Endothelial cell of umbilical vein (primary cell): ENCODE results near the gene KAZN.

Experiments used
- EZH2 ChIP-seq: IDR thresholded peaks from 2 replicates; pipeline ENCODE4 v1.6.1; 2012; ENCODE audit warnings: borderline replicate concordance, low read depth, mild to moderate bottlenecking, moderate library complexity, low read length, inconsistent platforms; ENCODE audit not compliant: severe bottlenecking
- FOS ChIP-seq: IDR thresholded peaks from 2 replicates; pipeline ENCODE4 v1.6.1; 2011; ENCODE audit warnings: mild to moderate bottlenecking, low read length, moderate library complexity, borderline replicate concordance; ENCODE audit not compliant: insufficient read depth
- GATA2 ChIP-seq: IDR thresholded peaks from 2 replicates; pipeline ENCODE4 v1.7.0; 2011; ENCODE audit warnings: low read depth, mild to moderate bottlenecking, moderate library complexity, mixed read lengths, low read length; ENCODE audit not compliant: insufficient read length, insufficient read depth
- JUN ChIP-seq: IDR thresholded peaks from 2 replicates; pipeline ENCODE4 v1.6.1; 2011; ENCODE audit warnings: borderline replicate concordance, low read depth; ENCODE audit not compliant: insufficient read length, insufficient read depth
- MYC ChIP-seq: IDR thresholded peaks from one replicate; pipeline ENCODE4 v1.6.1; 2011; ENCODE audit warnings: mild to moderate bottlenecking, low read depth, low read length
- POLR2A ChIP-seq: IDR thresholded peaks from 2 replicates; pipeline ENCODE4 v1.6.1; 2012; ENCODE audit warnings: low read depth, mild to moderate bottlenecking, control low read depth, low read length
- POLR2AphosphoS5 ChIP-seq: IDR thresholded peaks from 2 replicates; pipeline ENCODE4 v1.6.1; 2012; ENCODE audit warnings: low read depth, mild to moderate bottlenecking, control low read depth, low read length, moderate library complexity; ENCODE audit not compliant: insufficient read depth
- TF ChIP-seq, protein P1 (sequence below), 2 donors: IDR thresholded peaks; 1 replicate in 1 of 2; 2 replicates in 1 of 2; pipeline ENCODE4 v1.5.1; 2011; ENCODE audit warnings: low read length in 2 of 2, mild to moderate bottlenecking in 2 of 2, moderate library complexity in 2 of 2, control low read depth in 1 of 2, inconsistent platforms in 1 of 2, low read depth in 1 of 2; ENCODE audit not compliant: insufficient read depth in 1 of 2; ENCODE audit errors: extremely low read depth in 1 of 2
- TF ChIP-seq, protein P2 (sequence below): IDR thresholded peaks from 2 replicates; pipeline ENCODE4 v1.6.1; 2011; ENCODE audit not compliant: insufficient read depth, insufficient read length

DNA sequence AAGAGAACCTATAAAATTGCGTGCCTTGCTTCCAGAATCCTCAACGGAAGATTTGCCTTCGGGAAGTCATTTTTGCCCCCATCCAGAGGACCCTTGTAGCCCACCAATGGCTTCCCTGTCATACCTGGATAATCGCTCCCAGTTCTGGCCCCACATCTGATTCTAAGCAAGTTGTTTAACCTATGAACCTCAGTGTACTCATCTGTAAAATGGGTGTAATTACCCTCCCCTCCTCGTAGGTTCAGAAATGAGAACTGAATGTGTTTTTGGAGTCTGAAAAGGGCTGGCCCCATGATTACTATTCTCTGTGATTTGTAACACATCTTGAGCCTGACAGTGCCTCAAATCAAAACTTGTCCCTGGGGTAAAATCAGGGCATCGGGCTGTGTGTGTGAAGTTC is 473.5 kb downstream of the KAZN start:
- TF ChIP-seq POLR2A (no peak), POLR2AphosphoS5 (no peak), MYC (no peak), EZH2 (no peak), JUN (no peak), GATA2 (no peak), FOS (no peak)
- TF ChIP-seq, protein P1, sequence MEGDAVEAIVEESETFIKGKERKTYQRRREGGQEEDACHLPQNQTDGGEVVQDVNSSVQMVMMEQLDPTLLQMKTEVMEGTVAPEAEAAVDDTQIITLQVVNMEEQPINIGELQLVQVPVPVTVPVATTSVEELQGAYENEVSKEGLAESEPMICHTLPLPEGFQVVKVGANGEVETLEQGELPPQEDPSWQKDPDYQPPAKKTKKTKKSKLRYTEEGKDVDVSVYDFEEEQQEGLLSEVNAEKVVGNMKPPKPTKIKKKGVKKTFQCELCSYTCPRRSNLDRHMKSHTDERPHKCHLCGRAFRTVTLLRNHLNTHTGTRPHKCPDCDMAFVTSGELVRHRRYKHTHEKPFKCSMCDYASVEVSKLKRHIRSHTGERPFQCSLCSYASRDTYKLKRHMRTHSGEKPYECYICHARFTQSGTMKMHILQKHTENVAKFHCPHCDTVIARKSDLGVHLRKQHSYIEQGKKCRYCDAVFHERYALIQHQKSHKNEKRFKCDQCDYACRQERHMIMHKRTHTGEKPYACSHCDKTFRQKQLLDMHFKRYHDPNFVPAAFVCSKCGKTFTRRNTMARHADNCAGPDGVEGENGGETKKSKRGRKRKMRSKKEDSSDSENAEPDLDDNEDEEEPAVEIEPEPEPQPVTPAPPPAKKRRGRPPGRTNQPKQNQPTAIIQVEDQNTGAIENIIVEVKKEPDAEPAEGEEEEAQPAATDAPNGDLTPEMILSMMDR (IDR thresholded peaks at IDR 0.05; ENCODE audit: extremely low read depth in 1 of 2, insufficient read depth in 1 of 2, low read depth in 1 of 2, low read length in 2 of 2) = no peak
- TF ChIP-seq, protein P2, sequence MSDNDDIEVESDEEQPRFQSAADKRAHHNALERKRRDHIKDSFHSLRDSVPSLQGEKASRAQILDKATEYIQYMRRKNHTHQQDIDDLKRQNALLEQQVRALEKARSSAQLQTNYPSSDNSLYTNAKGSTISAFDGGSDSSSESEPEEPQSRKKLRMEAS = no peak
